GM21737 (cell line): ENCODE measurements around the gene ERMARD.

Experiments used
- ATAC-seq: cut with Tn5 transposase; IDR thresholded peaks from one replicate; pipeline ENCODE4 v1.9.1; 2021; ENCODE audit warnings: mild to moderate bottlenecking, moderate library complexity; ENCODE audit not compliant: unreplicated experiment

The ERMARD gene

DNA sequence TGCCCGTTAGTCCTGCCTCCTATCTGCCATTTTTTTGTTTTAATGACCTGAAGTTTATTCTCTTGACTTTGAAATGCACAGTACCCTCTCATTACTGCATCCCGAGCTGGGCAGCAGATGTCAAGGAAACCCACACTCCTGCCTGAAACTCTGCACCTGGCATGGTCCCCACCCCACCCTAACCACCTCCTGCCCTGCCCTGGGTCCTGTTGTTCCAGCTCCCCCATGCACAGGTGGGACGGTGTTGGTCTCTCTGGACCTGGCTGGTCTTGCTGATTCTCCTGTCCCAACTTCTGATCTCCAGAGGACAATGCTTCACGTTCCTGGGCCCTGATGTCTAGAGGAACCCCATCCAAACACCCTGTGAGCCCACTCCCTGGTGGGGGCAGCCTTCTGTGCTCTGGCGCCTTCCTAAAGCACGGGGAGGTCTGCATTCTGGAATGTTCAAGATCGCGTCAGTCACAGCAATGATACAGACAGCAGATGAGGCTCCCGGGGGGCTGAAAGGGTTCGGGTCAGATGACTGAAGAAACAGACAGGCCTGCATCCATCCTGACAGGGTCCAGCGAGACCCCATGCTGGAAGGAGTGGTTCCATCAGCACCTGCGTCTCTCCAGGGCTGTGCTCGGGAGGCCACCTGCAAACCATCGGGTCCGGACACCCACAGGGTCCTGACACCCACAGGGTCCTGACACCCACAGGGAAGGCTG, 73.6 kb downstream of the ERMARD start:
- ATAC-seq: no peak

DNA sequence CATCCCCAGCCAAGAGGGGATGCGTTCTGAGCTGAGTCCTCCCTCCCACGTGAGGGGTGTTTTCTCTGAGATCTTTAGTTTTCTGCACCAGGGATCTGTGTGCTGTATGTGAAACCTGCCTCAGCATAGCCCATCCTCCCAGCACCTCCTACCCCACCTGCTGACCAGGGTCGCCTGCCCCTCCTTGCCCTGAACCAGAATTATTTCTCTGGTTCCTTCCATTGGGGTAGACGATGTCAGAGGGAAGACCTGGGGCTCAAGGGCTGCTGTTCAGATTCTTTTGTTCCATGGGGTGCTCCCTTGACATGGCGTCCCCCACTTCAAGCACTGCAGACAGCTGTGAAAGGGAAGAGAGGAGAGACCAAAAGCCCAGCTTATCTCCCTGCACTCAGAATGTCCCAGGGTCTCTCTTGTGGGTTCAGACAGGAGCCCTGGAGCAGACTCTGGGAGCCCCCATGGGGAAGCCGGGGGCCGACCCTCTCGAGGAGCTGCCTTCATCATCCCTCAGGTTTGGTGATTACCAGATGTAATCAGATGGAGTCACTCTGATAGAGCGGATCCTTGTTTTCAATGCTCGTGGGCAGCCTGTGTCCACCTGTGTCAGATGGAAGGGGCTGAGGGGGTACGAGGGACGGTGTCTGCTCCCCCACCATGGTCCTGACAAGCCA, 74.3 kb downstream of the ERMARD start:
- ATAC-seq: no peak

DNA sequence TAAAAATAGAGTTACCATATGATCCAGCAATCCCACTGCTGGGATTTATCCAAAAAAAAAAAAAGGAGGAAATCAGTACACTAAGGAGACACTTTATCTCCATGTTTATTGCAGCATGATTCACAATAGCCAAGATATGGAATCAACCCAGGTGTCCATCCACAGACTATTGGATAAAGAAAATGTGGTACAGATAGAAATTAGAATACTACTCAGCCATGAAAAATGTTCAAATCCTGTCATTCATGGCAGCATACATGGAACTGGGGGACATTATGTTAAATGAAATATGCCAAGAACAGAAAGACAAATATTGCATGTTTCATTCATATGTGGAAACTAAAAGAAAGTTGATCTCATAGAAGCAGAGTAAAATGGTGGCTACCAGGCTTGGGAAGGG, 75.3 kb downstream of the ERMARD start:
- ATAC-seq: no peak

DNA sequence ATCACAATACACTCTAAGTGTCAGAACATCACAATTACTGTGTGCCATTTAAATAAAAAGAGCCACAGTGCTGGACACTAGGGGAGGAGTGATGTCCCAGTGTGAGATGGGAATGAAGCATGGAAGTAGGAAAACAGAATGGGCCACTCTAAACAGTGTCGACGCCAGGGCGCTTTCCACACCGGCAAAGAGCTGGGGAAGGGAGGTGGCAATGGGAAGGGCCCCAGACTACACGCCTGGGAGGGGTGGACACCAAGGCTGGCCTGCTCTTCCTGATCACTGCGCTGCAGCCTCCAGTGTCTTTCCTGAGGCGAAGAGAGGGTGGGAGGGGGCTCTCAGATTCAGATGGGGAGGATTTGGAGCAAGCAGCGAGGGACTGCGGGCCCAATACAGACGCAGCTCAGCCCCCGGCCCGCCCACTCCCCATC, 75.9 kb downstream of the ERMARD start:
- no peak for ATAC-seq

DNA sequence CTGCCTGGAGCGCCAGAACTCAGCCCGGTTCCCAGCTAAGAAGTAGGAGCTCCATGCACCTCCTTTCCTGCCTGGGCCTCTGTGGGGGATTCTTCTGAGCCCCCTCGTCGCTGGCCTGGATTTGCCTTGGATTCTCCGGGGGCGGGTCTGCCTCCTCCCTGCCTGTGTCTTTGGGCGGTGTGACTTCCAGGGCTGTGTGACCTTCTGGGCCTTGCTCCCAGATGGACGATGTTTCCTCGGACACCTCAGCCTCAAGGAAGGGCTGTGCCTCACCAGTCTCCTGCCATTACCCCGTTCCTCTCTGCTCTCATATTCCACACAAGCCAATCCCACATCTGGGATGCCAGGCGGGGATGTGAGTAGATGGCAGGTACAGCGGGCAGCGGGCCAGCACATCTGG, 76.8 kb downstream of the ERMARD start:
- no peak for ATAC-seq

DNA sequence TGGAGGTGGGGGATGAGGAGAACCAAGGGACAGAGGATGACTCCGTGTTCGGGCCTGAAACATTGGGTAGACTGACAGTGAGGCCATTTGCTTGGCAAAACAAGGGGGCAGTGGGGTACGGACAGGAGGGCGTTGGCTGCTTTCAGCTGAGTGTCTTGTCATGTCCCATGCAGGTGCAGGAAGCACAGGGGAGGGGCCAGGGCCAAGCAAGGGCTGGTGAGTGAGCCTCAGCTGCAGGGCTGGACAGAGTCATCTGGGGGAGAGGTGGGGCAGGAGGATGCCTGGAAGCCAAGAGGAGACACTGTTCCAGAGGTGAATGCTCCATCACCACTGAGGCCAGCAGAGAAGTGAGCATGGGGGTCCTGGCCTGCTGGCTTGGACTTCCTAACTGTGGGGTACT, 78.4 kb downstream of the ERMARD start:
- no peak for ATAC-seq

DNA sequence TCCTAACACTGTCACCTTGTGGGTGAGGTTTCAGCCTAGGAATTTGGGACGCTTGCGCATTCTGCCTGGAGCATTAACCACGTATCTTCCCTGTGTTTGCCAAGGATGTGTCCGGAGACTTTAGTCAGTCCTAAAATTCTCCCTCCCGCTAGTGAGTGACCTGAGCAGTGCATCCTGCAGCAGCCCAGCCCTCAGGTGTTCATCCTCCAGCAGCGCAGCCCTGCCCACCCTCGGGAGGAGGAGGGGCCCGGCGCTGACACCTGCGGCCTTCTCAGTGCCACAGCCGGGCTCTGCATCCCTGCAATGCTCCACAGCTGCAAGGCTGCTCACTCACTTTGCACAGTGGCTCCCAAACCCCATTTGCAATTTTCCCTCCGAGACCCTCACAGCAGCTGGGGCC, 79.5 kb downstream of the ERMARD start:
- ATAC-seq: no peak
